Superior temporal gyrus (tissue), 1 donor: ENCODE data around the gene SLC38A2.

Experiments used
- DNase-seq: peaks from one replicate; pipeline ENCODE4 v3.0.0-alpha.2; 2016; ENCODE audit errors: extremely low spot score

SLC38A2 gene

GRCh38 chr12:46374711-46375110 is 2.1 kb upstream of the SLC38A2 start:
- DNase-seq = no peak

- DNase-seq = no peak
These were observed 1.7 kb upstream of the SLC38A2 start for GRCh38 chr12:46374310-46374709.

DNA sequence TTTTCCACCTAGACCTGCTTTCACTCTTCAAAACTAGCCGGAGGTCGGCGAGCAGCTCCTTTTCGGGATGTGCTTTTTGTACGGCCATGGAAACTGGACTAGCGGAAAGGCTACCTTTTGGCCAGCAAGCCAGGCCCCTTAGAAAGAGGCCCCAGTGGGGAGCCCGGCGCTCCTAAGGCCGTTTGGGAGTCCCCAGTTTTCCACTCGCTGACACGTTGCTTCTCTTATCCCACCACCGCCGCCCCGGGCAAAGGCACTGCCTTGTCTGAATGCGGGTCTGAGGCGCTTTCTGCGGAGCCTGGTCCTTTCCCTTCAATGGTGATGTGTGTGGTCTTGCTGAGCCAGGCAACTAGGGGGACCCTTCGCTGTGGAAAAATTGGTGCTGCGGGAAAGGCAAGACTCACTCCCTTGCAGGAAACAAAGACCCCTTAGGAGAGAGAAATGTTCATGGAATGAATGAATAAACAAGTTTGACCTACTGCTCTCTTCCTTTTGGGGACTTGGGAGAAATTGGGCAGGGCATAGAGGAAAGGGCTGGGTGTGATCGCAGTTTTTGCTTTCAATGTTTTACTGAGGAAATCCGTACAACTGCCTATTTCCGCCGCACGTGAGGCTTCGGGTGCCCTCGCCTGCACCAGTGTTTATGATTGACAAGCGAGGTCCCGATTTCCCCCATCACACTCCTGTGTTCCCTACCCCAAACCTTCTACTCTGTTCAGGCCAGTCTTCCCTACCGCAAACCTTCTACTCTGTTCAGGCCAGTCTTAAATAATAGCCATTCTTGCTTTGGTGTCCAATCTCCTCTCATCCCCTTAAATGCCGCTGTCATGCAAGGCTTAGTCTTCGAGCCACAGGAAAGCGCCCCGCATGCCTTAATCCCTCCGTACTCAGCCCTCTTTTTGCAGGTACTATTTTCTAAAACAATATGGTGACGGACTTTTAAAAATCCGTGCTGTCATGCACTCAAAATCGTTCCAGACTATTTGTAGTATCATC is 1.0 kb upstream of the SLC38A2 start:
- DNase-seq = peak; percentile 40

GRCh38 chr12:46371718-46372543 is 642 bp downstream of the SLC38A2 start:
- DNase-seq = peak; percentile 43

GRCh38 chr12:46370792-46371717 is 1.5 kb downstream of the SLC38A2 start:
- peak; percentile 92 for DNase-seq

DNA sequence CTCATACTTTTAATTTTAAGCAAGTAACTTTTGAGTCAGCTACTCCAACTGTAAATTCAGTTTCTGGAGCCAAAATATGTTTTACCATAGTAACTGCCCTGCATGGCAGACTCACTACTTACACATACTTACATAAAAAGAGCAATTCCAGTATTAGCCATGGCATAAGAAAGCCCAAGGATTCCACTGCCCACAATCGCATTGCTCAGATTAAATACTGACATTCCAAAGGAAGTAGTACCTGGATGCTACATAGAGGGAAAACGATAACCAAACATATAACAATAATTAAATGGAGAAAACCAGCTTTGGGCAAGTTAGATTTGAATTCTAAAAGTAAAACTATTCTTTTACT is 2.2 kb downstream of the SLC38A2 start:
- no peak for DNase-seq

GRCh38 chr12:46369474-46370379 is 2.8 kb downstream of the SLC38A2 start:
- peak; percentile 18 for DNase-seq

GRCh38 chr12:46369095-46369473 is 3.5 kb downstream of the SLC38A2 start:
- DNase-seq = no peak

GRCh38 chr12:46368684-46369083 is 3.9 kb downstream of the SLC38A2 start:
- DNase-seq = no peak

- peak; percentile 90 for DNase-seq
These were observed 4.4 kb downstream of the SLC38A2 start for GRCh38 chr12:46368138-46368537.

GRCh38 chr12:46367351-46368029 is 5.1 kb downstream of the SLC38A2 start:
- DNase-seq = no peak

DNA sequence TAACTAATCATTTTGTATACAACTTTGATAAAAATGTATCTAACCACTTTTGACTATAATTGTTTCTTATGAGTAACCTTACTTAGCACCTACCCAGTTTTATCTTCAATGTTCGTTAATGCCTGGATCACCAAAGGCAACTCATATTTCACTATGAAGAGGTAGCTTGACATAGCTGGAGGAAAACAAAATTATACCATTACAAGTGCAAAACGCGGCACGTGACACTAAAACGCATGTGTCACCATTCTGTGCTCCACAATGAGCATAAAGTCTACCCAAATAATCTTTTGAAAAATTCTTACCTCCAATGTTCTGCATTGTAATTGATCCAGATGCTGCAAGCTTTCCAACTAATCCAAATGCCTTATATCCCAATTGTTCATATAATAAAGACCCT is 5.8 kb downstream of the SLC38A2 start:
- no peak for DNase-seq

GRCh38 chr12:46365951-46366379 is 6.6 kb downstream of the SLC38A2 start:
- DNase-seq = no peak

DNA sequence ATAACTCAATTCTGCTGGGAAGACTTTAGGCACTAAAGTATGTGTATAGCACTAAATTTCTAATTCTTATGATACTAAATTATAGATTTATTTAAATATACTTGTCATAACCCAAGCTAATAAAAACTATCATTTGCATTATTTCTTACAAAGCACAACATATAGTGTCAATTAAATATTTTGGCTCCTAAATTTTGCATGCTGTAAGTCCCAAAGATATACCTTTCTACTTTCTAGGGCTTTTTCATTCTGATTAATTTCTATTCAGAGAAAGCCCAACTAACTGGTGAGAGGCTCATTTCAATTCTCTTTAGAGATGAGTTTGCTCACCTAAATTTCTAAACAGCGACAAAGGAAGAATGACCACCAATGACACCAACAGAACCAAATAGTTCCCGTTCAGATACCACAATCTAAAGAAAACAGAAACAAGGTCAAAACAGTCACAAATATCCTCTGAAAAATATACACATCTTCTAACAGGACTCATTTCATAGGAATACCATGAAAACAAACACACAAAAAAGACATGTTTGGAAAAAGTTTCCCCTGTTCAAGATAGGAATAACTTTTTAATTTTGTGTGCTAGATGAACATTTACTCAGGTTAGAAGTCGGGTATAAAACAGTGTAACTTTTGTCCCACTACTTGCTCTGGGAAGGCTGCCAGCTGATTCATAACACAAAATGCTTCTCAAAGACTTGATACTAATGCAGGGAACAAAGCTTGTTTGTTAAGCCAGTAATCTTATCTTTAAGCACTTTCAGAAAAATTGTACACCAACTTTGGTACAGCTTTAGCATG is 7.6 kb downstream of the SLC38A2 start:
- DNase-seq = peak; percentile 79

GRCh38 chr12:46364300-46364696 is 8.3 kb downstream of the SLC38A2 start:
- no peak for DNase-seq

GRCh38 chr12:46363582-46364299 is 8.8 kb downstream of the SLC38A2 start:
- no peak for DNase-seq

- DNase-seq = no peak
These were observed 9.5 kb downstream of the SLC38A2 start for GRCh38 chr12:46362895-46363581.

GRCh38 chr12:46361667-46362034 is 10.9 kb downstream of the SLC38A2 start:
- DNase-seq = no peak
